ENCODE measurements around the gene NUDCD3. TPM values are rescaled to one million over a fixed set of nuclear protein-coding genes. Genes with fewer than 3 reads are reported as not detected.
A peak's percentile ranks its signal among the peaks of the same experiment; 100 is the strongest.

The NUDCD3 gene
- total RNA-seq (2021; fragmentation: NEBNext Ultra II Directional; extraction: Animal tissue kit (Norgen Biotek cat#: 25700)) (83.8 and 93.7 TPM in 2 replicates), polyA plus RNA-seq (2011; rRNA removed) (35.2 and 36.3 TPM in 2 replicates), polyA minus RNA-seq (2011; rRNA and poly(A)+ RNA removed) (95.6 and 118 TPM in 2 replicates)
- 46.0 TPM for polyA plus RNA-seq (2011; cell fraction: cytosol; rRNA removed)
- 52.0 TPM for polyA plus RNA-seq (2011; cell fraction: nucleus; rRNA removed)
- 56.3 to 75.9 TPM (median 60.7 TPM) in 4 replicates for polyA plus RNA-seq (2012, experiment 1 of 2)
- 36.1 TPM for polyA plus RNA-seq (2012, experiment 2 of 2)
- polyA plus RNA-seq (2013, experiment 1 of 2) = 26.9 TPM
- 24.8 TPM for polyA plus RNA-seq (2013, experiment 2 of 2)
- polyA minus RNA-seq (2011; cell fraction: cytosol; rRNA and poly(A)+ RNA removed) = 35.1 TPM
- 33.6 TPM for polyA minus RNA-seq (2011; cell fraction: nucleus; rRNA and poly(A)+ RNA removed)
- long read RNA-seq, experiment 1, full-length matches to known transcripts = 5 of 32 reads
- long read RNA-seq, experiment 1, partial matches to known transcripts = 6 of 32 reads
- long read RNA-seq, experiment 1, other reads (novel, unspliced or antisense) = 21 of 32 reads
- long read RNA-seq, experiment 2, full-length matches to known transcripts = 6 of 8 reads
- long read RNA-seq, experiment 2, partial matches to known transcripts = 2 of 8 reads
- long read RNA-seq, experiment 2, other reads (novel, unspliced or antisense) = 0 of 8 reads

DNA sequence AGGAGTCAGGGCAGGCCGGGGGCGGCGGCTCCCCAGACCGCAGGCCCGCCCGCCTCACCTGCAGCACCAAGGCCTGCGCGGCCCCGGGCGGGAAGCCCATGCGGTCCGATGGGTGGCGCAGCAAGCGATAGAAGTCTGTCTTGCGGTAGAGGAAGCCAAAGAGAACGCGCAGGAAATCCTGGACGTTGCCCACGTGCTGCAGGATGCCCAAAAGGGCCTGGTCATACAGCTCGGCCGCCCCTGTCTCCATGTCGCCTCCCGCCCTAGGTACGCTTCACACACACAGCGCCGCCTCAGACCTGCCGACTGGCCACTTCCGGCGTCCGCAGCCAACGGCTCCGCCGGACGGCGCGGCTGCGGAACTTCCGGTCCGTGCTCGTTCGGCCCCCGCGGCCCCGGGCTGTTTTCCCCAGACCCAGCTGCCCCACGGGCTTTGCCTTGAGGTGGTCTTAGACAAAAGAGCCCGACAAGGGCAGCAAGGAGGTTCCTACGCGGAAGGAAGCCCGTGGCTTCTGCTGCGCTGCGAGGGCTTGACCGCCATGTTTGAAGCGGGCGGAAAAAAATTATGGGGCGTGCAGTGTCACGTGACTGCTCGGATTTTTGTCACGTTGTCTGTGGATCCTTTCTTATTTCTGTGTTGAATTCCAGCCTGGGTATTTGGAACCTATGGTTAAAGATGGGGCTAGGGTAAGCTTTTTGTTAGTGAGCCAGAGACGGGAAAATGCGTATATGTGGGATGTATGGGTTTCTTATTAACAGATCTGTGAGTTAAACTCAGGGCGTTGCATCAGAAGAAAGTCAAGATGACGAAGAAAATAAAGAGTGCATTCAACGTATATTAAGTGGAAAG, at the start of gene NUDCD3:
Gene NUDCD3, minus strand, starts transcription at position 308 of the 850 bp plus-strand sequence. Its CDS starts 58 bp downstream, at position 250.
- Histone ChIP-seq H3K27me3 (replicated peaks in 1 of 4; ENCODE audit: control insufficient read depth in 3 of 4, extremely low read depth in 1 of 4, insufficient read depth in 3 of 4, low read length in 3 of 4) (no peaks in the 10 kb centered on the region), H3K4me2 (ENCODE audit: insufficient read depth in 1 of 2, low read depth in 2 of 2, low read length in 2 of 2) (peak within 1 kb of the TSS; percentile 72 to 76), H2AK5ac (ENCODE audit: low read depth, low read length) (no peak within 1 kb of the TSS), H3K56ac (replicated peaks; ENCODE audit: insufficient read length, low read depth, low read length) (peak within 1 kb of the TSS; percentile 50), H3K4ac (replicated peaks; ENCODE audit: insufficient read length, low read depth, low read length) (no peak within 1 kb of the TSS), H3K9ac (replicated peaks in 1 of 4; ENCODE audit: extremely low read depth in 1 of 4, low read depth in 3 of 4, low read length in 3 of 4) (peak within 1 kb of the TSS; percentile 86 to 94 (median 90)), H3K36me3 (ENCODE audit: control insufficient read depth in 2 of 4, insufficient read depth in 4 of 4, low read length in 3 of 4) (no peaks in the 10 kb centered on the region), H2BK5ac (ENCODE audit: low read depth, low read length) (peak within 1 kb of the TSS; percentile 91), H3K18ac (ENCODE audit: extremely low read depth, low read length) (peak within 1 kb of the TSS; percentile 93), H3K23ac (ENCODE audit: insufficient read length) (no peak within 1 kb of the TSS), H4K5ac (ENCODE audit: insufficient read length, low read depth, low read length) (peak within 1 kb of the TSS; percentile 92), H2BK15ac (ENCODE audit: low read length) (no peak within 1 kb of the TSS), H2BK20ac (ENCODE audit: low read length) (no peak within 1 kb of the TSS), H3K27ac (ENCODE audit: low read depth, low read length) (peak within 1 kb of the TSS; percentile 91), H4K8ac (ENCODE audit: extremely low read depth, insufficient read depth, low read length) (peak within 1 kb of the TSS; percentile 99), H3K79me1 (ENCODE audit: low read depth, low read length) (peaks cover 11% of the 10 kb centered on the region; the same call in 1 of the 2 replicates), H2AFZ (ENCODE audit: low read length) (peak within 1 kb of the TSS; percentile 80), H3K4me1 (replicated peaks in 1 of 4; ENCODE audit: control insufficient read depth in 3 of 4, insufficient read depth in 4 of 4, low read length in 3 of 4) (peaks cover 0 to 5% (median 1%) of the 10 kb centered on the region in 4 experiments; a peak in 2 of 7 replicates), H2BK120ac (replicated peaks; ENCODE audit: low read depth, low read length) (no peak within 1 kb of the TSS), H4K91ac (replicated peaks; ENCODE audit: insufficient read length, low read length) (peak within 1 kb of the TSS; percentile 76), H4K20me1 (replicated peaks in 1 of 2; ENCODE audit: control insufficient read depth in 1 of 2, insufficient read depth in 2 of 2, low read length in 2 of 2) (peaks cover 6 to 9% of the 10 kb centered on the region in 2 experiments), H3K4me3 (ENCODE audit: extremely low read depth in 1 of 4, insufficient read depth in 2 of 4, low read depth in 3 of 4, low read length in 4 of 4) (peak within 1 kb of the TSS; percentile 91 to 96 (median 94)), H3K23me2 (ENCODE audit: low read depth, low read length) (0 out of 2 replicates have a peak, but pooled peaks cover 7% of the 10 kb centered on the region), H3K14ac (ENCODE audit: insufficient read length) (no peak within 1 kb of the TSS), H2BK12ac (ENCODE audit: low read depth, low read length) (no peak within 1 kb of the TSS), H3K79me2 (ENCODE audit: control insufficient read depth in 1 of 2, insufficient read depth in 2 of 2, low read length in 2 of 2) (peaks cover 9 to 42% of the 10 kb centered on the region in 2 experiments), H3K9me3 (ENCODE audit: insufficient read depth in 2 of 2, low read depth in 1 of 2, low read length in 1 of 2) (no peaks in the 10 kb centered on the region)
- CTCF ChIA-PET (ENCODE audit: partially characterized antibody) = interaction anchor here (0.8 to 6.5 kb wide), 7 partner anchors 8 to 269 kb away, joined by 3 to 30 read pairs (median 4); no protein-coding TSS in a partner anchor
- 1% methylated on average over 58 of the region's 63 CpGs; no CpG with 5 or more reads in 1 of the 2 experiments for WGBS, 2 experiments (ENCODE audit: extremely low coverage in 1 of 2, insufficient coverage in 1 of 2, insufficient read length in 1 of 2, insufficient replicate concordance in 2 of 2, low coverage in 1 of 2, low lambda C conversion rate in 2 of 2, missing lambda C conversion rate in 1 of 2)
- FAIRE-seq (peak; percentile 45), DNase-seq (ENCODE audit: low read depth in 1 of 2, low spot score in 2 of 2) (peak; percentile 41 to 86)
- POLR2A ChIA-PET (ENCODE audit: partially characterized antibody) = interaction anchor here (0.5 to 4.8 kb wide), 14 partner anchors 18 to 275 kb away, joined by 3 to 51 read pairs (median 3); partner anchors contain the start of genes DDX56 and TMED4
- TF ChIP-seq BCL11A (IDR thresholded peaks at IDR 0.05; ENCODE audit: low read depth in 2 of 2, low read length in 2 of 2) (no peak), YY1 (IDR thresholded peaks at IDR 0.05; ENCODE audit: low read depth, low read length) (peak; percentile 99), POLR2A (IDR thresholded peaks at IDR 0.05; ENCODE audit: control extremely low read depth in 1 of 2, low read depth in 2 of 2, low read length in 2 of 2) (peak in 1 of 2 experiments; percentile 86; a peak in 2 of 3 replicates), POLR2AphosphoS5 (IDR thresholded peaks at IDR 0.05; ENCODE audit: low read depth, low read length) (peak; percentile 86), PHF8 (conservative IDR thresholded peaks at IDR 0.05; ENCODE audit: low read depth, low read length) (peak; percentile 91), RBBP5 (IDR thresholded peaks at IDR 0.05; ENCODE audit: borderline replicate concordance, low read depth, low read length) (peak; percentile 80; the same call in 1 of the 2 replicates), SAP30 (IDR thresholded peaks at IDR 0.05; ENCODE audit: insufficient read depth, insufficient replicate concordance, low read length) (no peak), TEAD4 (IDR thresholded peaks at IDR 0.05; ENCODE audit: low read depth, low read length) (0 out of 2 replicates have a peak, but pooled peaks have one; percentile 32)

Data from H1 (cell line).